Activated T-cell treated with anti-CD3 and anti-CD28 coated beads, Interleukin-2, amount 50 U/mL, for 4 hours (primary cell): ENCODE measurements around the gene GATAD2B. TPM values are rescaled to one million over a fixed set of nuclear protein-coding genes. Genes with fewer than 3 reads are reported as not detected.
"Not testable (repeated sequence)": the region's sequence is repeated elsewhere in the genome, so short reads cannot be mapped to it uniquely, and the experiment has no call there.

ENCODE experiments used
- ATAC-seq, 2 donors: fragments of 200-7000 bp; cut with Tn5 transposase; one replicate each; pipeline ENCODE4 v1.10.0; 2021
- DNase-seq: peaks from one replicate; pipeline ENCODE4 v3.0.0-alpha.2; 2020
- H3K27me3 Mint-ChIP-seq: one replicate; pipeline ENCODE4 v1.8.0; 2021; ENCODE audit warnings: low read depth, mixed read lengths
- H3K36me3 Mint-ChIP-seq: one replicate; pipeline ENCODE4 v1.8.0; 2022; ENCODE audit warnings: mixed read lengths; ENCODE audit not compliant: insufficient read depth
- H3K4me1 Mint-ChIP-seq: one replicate; pipeline ENCODE4 v1.8.0; 2021; ENCODE audit warnings: low read depth, mixed read lengths
- H3K4me3 Mint-ChIP-seq: one replicate; pipeline ENCODE4 v1.8.0; 2021; ENCODE audit warnings: mild to moderate bottlenecking, moderate library complexity, mixed read lengths
- H3K9me3 Mint-ChIP-seq: one replicate; pipeline ENCODE4 v1.8.0; 2021; ENCODE audit warnings: mixed read lengths
- total RNA-seq, 3 donors: library from RNA; stranded (reverse); gene quantifications; one replicate each; pipeline ENCODE4 v1.2.1, GENCODE V29; 2021

GATAD2B gene
- total RNA-seq, 3 donors from 2014 or later = 57.3 to 58.3 (median 57.7) TPM

DNA sequence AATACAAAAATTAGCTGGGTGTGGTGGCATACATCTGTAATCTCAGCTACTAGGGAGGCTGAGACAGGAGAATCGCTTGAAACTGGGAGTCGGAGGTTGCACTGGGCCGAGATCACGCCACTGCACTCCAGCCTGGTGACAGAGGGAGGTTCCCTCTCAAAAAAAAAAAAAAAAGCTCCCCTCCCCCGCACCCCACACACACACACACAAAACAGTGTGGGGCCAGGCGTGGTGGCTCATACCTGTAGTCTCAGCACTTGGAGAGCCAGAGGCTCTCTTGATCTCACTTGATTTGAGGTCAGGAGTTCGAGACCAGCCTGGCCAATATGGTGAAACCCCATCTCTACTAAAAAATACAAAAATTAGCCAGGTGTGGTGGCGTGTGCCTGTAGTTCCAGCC lies 16.9 kb downstream of the GATAD2B start:
- not testable (repeated sequence) for DNase-seq, H3K4me3 Mint-ChIP-seq, H3K9me3 Mint-ChIP-seq, H3K27me3 Mint-ChIP-seq
- Mint-ChIP-seq H3K36me3 (peaks cover 10% of the 10 kb centered on the region), H3K4me1 (peaks cover 24% of the 10 kb centered on the region)
- peak in 1 of 2 donors; percentile 43 for ATAC-seq

DNA sequence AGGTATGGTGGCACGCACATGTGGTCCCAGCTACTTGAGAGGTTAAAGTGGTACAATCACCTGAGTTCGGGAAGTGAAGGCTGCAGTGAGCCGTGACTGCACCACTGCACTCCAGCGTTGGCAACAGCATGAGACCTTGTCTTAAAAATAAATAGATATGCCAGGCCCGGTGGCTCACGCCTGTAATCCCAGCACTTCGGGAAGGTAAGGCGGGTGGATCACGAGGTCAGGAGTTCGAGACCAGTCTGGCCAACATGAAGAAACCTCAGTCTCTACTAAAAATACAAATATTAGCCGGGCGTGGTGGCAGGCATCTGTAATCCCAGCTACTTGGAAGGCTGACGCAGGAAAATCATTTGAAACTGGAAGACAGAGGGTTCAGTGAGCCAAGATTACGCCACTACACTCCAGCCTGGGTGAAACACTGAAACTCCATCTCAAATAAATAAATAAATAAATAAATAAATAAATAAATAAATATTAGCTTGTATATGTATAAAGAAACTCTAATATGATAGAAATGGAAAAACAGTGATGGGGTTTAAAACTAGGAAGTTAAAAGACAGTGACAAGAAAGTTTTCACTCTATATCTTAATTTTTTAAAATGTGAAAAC lies 18.8 kb downstream of the GATAD2B start:
- peaks cover 24% of the 10 kb centered on the region for H3K4me1 Mint-ChIP-seq

GRCh38 chr1:153899509-153899908 lies 23.3 kb downstream of the GATAD2B start:
- no peak for ATAC-seq
- no peak overlapping the region for H3K4me3 Mint-ChIP-seq

More for the DNA sequence above, 18.8 kb downstream of the GATAD2B start:
- ATAC-seq (no peak), DNase-seq (no peak)
- Mint-ChIP-seq H3K9me3 (no peaks in the 10 kb centered on the region), H3K4me3 (no peak overlapping the region), H3K36me3 (peaks cover 10% of the 10 kb centered on the region), H3K27me3 (no peaks in the 10 kb centered on the region)

GRCh38 chr1:153895866-153896265 lies 26.9 kb downstream of the GATAD2B start:
- not testable (repeated sequence) for H3K27me3 Mint-ChIP-seq, H3K4me3 Mint-ChIP-seq, DNase-seq, H3K9me3 Mint-ChIP-seq, H3K36me3 Mint-ChIP-seq, ATAC-seq
- H3K4me1 Mint-ChIP-seq = peaks cover 14% of the 10 kb centered on the region

More at GRCh38 chr1:153899509-153899908, 23.3 kb downstream of the GATAD2B start:
- H3K9me3 Mint-ChIP-seq = no peaks in the 10 kb centered on the region
- no peaks in the 10 kb centered on the region for H3K27me3 Mint-ChIP-seq
- H3K36me3 Mint-ChIP-seq = peaks cover 4% of the 10 kb centered on the region
- DNase-seq = no peak
- H3K4me1 Mint-ChIP-seq = peaks cover 17% of the 10 kb centered on the region

DNA sequence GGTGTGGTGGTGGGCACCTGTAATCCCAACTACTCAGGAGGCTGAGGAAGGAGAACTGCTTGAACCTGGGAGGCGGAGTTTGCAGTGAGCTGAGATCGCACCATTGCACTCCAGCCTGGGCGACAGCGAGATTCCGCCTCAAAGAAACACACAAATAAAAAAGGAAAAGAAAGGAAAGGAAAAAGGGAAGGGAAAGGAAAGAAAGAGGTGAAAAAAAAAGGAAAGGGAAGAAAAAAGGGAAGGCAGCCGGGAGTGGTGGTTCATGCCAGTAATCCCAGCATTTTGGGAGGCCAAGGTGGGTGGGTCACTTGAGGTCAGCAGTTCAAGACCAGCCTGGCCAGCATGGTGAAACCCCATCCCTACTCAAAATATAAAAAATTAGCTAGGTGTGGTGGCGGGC lies 31.7 kb downstream of the GATAD2B start:
- not testable (repeated sequence) for H3K4me3 Mint-ChIP-seq, H3K27me3 Mint-ChIP-seq, DNase-seq, ATAC-seq, H3K36me3 Mint-ChIP-seq, H3K9me3 Mint-ChIP-seq
- H3K4me1 Mint-ChIP-seq = peaks cover 33% of the 10 kb centered on the region

DNA sequence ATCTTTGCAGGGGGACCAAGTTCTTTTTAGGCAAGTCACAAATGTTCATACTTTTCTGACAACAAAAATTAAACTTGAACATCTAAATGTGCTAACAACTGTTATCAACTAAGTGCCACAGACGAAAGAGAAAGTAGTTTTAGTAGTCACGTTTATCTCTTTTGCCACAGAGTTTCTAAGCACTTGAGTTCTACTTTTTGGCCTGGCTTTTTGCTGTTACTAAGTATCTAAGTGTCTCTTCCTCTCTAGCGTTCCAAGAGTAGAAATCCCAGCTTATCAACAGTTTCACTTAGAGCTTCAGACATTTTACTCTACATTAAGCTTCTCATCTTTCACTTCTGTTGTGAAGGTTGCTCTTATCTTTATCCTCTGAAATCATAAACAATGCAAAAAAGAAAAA lies 34.2 kb downstream of the GATAD2B start:
- ATAC-seq (peak; percentile 46 to 69), DNase-seq (no peak)
- Mint-ChIP-seq H3K4me3 (peak overlapping the region; percentile 1), H3K36me3 (peaks cover 14% of the 10 kb centered on the region), H3K4me1 (peaks cover 37% of the 10 kb centered on the region), H3K27me3 (no peaks in the 10 kb centered on the region), H3K9me3 (no peaks in the 10 kb centered on the region)

GRCh38 chr1:153886127-153886526 lies 36.6 kb downstream of the GATAD2B start:
- Mint-ChIP-seq H3K4me3 (no peak overlapping the region), H3K4me1 (peaks cover 37% of the 10 kb centered on the region), H3K36me3 (peaks cover 14% of the 10 kb centered on the region), H3K9me3 (no peaks in the 10 kb centered on the region), H3K27me3 (no peaks in the 10 kb centered on the region)
- no peak for DNase-seq
- ATAC-seq = no peak

DNA sequence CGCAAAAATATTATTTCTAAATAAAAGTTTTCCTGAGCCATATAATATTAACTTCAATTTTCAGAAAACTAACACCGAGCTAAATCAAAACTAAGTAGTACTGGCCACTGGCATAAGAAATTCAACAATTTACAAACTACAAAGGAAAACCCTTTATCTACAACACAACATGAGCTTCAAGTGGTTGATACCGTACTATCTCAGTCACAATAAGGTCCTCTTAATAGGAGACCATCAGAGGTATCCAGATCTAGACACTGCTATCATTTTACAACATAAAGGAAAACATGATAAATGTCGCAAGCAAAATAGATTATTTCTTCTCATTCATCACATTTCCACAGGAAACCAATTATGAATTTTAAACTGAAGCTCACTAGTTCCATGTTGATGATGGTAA lies 39.5 kb downstream of the GATAD2B start:
- peaks cover 9% of the 10 kb centered on the region for H3K36me3 Mint-ChIP-seq
- H3K4me1 Mint-ChIP-seq = peaks cover 28% of the 10 kb centered on the region
- no peaks in the 10 kb centered on the region for H3K9me3 Mint-ChIP-seq
- no peak for DNase-seq
- no peak overlapping the region for H3K4me3 Mint-ChIP-seq
- ATAC-seq = no peak
- no peaks in the 10 kb centered on the region for H3K27me3 Mint-ChIP-seq

DNA sequence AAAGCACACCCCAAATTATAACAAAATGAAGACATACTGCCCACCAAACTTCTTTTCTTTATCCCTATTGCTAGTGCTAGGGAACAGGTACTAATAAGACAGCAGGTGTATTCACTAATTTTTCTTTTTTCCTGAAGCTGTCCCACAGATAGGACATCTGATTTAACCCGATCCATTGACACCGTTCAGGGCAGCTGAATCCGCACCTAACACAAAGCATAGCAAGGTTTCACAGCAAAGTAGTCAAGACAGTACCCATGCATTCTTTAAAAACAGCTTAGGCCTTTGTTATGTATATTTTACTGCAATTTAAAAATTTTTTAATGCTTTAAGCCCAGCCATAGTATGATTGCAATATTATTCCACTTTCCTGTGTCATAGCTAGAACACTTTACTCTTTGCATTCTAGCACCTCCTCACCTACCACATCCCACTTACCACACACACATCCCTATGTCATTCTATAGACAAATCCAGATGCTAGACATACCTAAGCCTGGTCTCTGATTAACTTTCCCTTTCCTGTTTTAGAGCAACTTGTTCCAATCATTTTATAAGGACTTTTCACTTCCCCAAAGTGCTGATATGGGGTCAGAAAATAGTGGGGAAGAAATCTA lies 40.4 kb downstream of the GATAD2B start:
- Mint-ChIP-seq H3K36me3 (peaks cover 9% of the 10 kb centered on the region), H3K27me3 (no peaks in the 10 kb centered on the region), H3K4me3 (no peak overlapping the region), H3K4me1 (peaks cover 23% of the 10 kb centered on the region), H3K9me3 (no peaks in the 10 kb centered on the region)
- DNase-seq (no peak), ATAC-seq (peak in 1 of 2 donors; percentile 41)

- peak in 1 of 2 donors; percentile 30 for ATAC-seq
- peaks cover 20% of the 10 kb centered on the region for H3K4me1 Mint-ChIP-seq
Observed at GRCh38 chr1:153881751-153882150, 41.0 kb downstream of the GATAD2B start.

GRCh38 chr1:153880962-153881361 lies 41.8 kb downstream of the GATAD2B start:
- H3K4me1 Mint-ChIP-seq = peaks cover 25% of the 10 kb centered on the region
- no peaks in the 10 kb centered on the region for H3K9me3 Mint-ChIP-seq
- DNase-seq (peak; percentile 26), ATAC-seq (peak; percentile 40 to 49)
- peaks cover 7% of the 10 kb centered on the region for H3K36me3 Mint-ChIP-seq
- no peaks in the 10 kb centered on the region for H3K27me3 Mint-ChIP-seq
- no peak overlapping the region for H3K4me3 Mint-ChIP-seq

More at GRCh38 chr1:153881751-153882150, 41.0 kb downstream of the GATAD2B start:
- no peaks in the 10 kb centered on the region for H3K9me3 Mint-ChIP-seq
- peaks cover 7% of the 10 kb centered on the region for H3K36me3 Mint-ChIP-seq
- H3K27me3 Mint-ChIP-seq = no peaks in the 10 kb centered on the region
- no peak for DNase-seq
- no peak overlapping the region for H3K4me3 Mint-ChIP-seq

GRCh38 chr1:153880024-153880423 lies 42.7 kb downstream of the GATAD2B start:
- no peak for DNase-seq
- no peaks in the 10 kb centered on the region for H3K27me3 Mint-ChIP-seq
- peaks cover 8% of the 10 kb centered on the region for H3K36me3 Mint-ChIP-seq
- no peak overlapping the region for H3K4me3 Mint-ChIP-seq
- no peaks in the 10 kb centered on the region for H3K9me3 Mint-ChIP-seq
- H3K4me1 Mint-ChIP-seq = peaks cover 29% of the 10 kb centered on the region
- no peak for ATAC-seq

DNA sequence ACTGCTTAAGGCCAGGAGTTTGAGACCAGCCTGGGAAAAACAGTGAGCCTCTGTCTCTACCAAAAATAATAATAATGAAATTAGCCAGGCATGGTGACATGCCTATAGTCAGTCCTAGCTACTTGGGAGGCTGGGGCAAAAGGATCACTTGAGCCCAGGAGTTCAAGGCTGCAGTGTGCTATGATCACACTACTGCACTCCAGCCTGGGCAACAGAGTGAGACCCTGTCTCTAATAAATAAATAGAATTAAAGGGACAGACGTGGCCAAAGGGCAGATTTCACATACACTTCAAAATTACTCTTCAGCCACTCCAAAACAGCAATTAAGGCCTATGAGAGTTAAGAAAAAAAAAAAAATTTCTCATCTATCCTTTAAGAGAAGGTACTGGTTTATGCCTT lies 45.7 kb downstream of the GATAD2B start:
- Mint-ChIP-seq H3K27me3 (no peaks in the 10 kb centered on the region), H3K4me3 (no peak overlapping the region), H3K4me1 (peaks cover 36% of the 10 kb centered on the region), H3K36me3 (peaks cover 8% of the 10 kb centered on the region), H3K9me3 (no peaks in the 10 kb centered on the region)
- no peak for ATAC-seq
- no peak for DNase-seq

DNA sequence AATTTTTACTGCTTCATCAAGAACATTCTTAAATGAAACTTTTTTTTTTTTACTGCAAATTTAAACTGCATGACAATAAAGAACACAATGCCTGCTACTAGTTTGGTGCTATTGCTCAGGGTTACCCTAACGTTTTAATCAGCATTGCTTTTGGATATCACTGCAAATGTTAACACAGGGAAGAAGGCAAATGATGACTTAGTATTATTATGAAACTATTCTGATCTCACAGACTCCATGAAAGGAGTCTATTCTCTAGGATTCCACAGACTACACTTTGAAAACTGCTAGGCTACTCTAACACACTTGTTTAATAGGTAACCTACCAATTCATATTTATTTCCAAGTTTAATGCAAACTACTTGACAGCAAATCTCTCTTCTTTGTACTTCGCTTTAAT lies 49.8 kb downstream of the GATAD2B start:
- peaks cover 31% of the 10 kb centered on the region for H3K4me1 Mint-ChIP-seq
- DNase-seq = no peak
- no peaks in the 10 kb centered on the region for H3K27me3 Mint-ChIP-seq
- no peak for ATAC-seq
- H3K4me3 Mint-ChIP-seq = no peak overlapping the region
- H3K9me3 Mint-ChIP-seq = no peaks in the 10 kb centered on the region
- peaks cover 11% of the 10 kb centered on the region for H3K36me3 Mint-ChIP-seq

- ATAC-seq (no peak), DNase-seq (no peak)
- Mint-ChIP-seq H3K9me3 (no peaks in the 10 kb centered on the region), H3K27me3 (no peaks in the 10 kb centered on the region), H3K4me1 (peaks cover 29% of the 10 kb centered on the region), H3K4me3 (no peak overlapping the region), H3K36me3 (peaks cover 11% of the 10 kb centered on the region)
Observed at GRCh38 chr1:153872331-153872730, 50.4 kb downstream of the GATAD2B start.
